GM15510 (cell line): Measurements from ENCODE around the gene LRRC15.

Source experiments
- POLR2A ChIP-seq: IDR thresholded peaks from 3 replicates; pipeline ENCODE4 v1.6.1; 2011; ENCODE audit warnings: borderline replicate concordance; ENCODE audit not compliant: insufficient read length; ENCODE audit errors: extremely low read depth

LRRC15 gene

GRCh38 chr3:194339356-194339755, 30.2 kb downstream of the LRRC15 start:
- TF ChIP-seq POLR2A: no peak

GRCh38 chr3:194337965-194338753, 31.4 kb downstream of the LRRC15 start:
- TF ChIP-seq POLR2A: no peak

GRCh38 chr3:194336601-194337355, 32.8 kb downstream of the LRRC15 start:
- TF ChIP-seq POLR2A: no peak

GRCh38 chr3:194333981-194334320, 35.6 kb downstream of the LRRC15 start:
- no peak for TF ChIP-seq POLR2A

- TF ChIP-seq POLR2A: no peak
Observed at GRCh38 chr3:194333212-194333980, 36.1 kb downstream of the LRRC15 start.

- TF ChIP-seq POLR2A: no peak
Observed at GRCh38 chr3:194332858-194333211, 36.7 kb downstream of the LRRC15 start.

- no peak for TF ChIP-seq POLR2A
Observed at GRCh38 chr3:194330579-194330978, 39.0 kb downstream of the LRRC15 start.

GRCh38 chr3:194330160-194330559, 39.4 kb downstream of the LRRC15 start:
- TF ChIP-seq POLR2A: no peak

GRCh38 chr3:194329583-194329965, 40.0 kb downstream of the LRRC15 start:
- TF ChIP-seq POLR2A: no peak

- no peak for TF ChIP-seq POLR2A
Observed at GRCh38 chr3:194328942-194329582, 40.5 kb downstream of the LRRC15 start.

GRCh38 chr3:194328053-194328657, 41.4 kb downstream of the LRRC15 start:
- no peak for TF ChIP-seq POLR2A

- no peak for TF ChIP-seq POLR2A
Observed at GRCh38 chr3:194327218-194328052, 42.1 kb downstream of the LRRC15 start.

- TF ChIP-seq POLR2A: no peak
Observed at GRCh38 chr3:194326968-194327217, 42.6 kb downstream of the LRRC15 start.

- TF ChIP-seq POLR2A: no peak
Observed at GRCh38 chr3:194326192-194326967, 43.2 kb downstream of the LRRC15 start.
